SK-MEL-5 (cell line): ENCODE measurements around the gene IL9R. TPM values are rescaled to one million over a fixed set of nuclear protein-coding genes. Genes with fewer than 3 reads are reported as not detected.
"Not testable (repeated sequence)": the region's sequence is repeated elsewhere in the genome, so short reads cannot be mapped to it uniquely, and the experiment has no call there.

ENCODE experiments used
- DNase-seq: peaks from one replicate; pipeline ENCODE4 v3.0.0-alpha.2; 2016; ENCODE audit warnings: low read depth, low spot score
- in situ Hi-C: cut with HindIII; loops from 2 replicates; pipeline ENCODE4 v1.10.0; 2016; ENCODE audit warnings: low sequenced_read_pairs, high pct_unique_total_duplicates, low pct_unique_long_range_greater_than_20kb
- total RNA-seq: library from RNA; depleted of rRNA; stranded (reverse); fragments of >200 nt; shearing (Covaris generic); gene quantifications from 2 replicates; pipeline ENCODE4 v1.2.3, GENCODE V29; 2014; rRNA removed

Gene IL9R
- total RNA-seq, 1 experiment from 2014 or later: not detected

- DNase-seq, in situ Hi-C loops: not testable (repeated sequence)
Observed at GRCh38 chrX:156013286-156013953, 15.9 kb downstream of the IL9R start.

- DNase-seq, in situ Hi-C loops: not testable (repeated sequence)
Observed at GRCh38 chrX:156019846-156020245, 22.4 kb downstream of the IL9R start.

- DNase-seq, in situ Hi-C loops: not testable (repeated sequence)
Observed at GRCh38 chrX:156023002-156023401, 25.5 kb downstream of the IL9R start.

GRCh38 chrX:156024949-156025492 lies 27.5 kb downstream of the IL9R start:
- DNase-seq, in situ Hi-C loops: not testable (repeated sequence)

- DNase-seq, in situ Hi-C loops: not testable (repeated sequence)
Observed at GRCh38 chrX:156028653-156029237, 31.2 kb downstream of the IL9R start.

GRCh38 chrX:156029296-156029695 lies 31.8 kb downstream of the IL9R start:
- in situ Hi-C loops, DNase-seq: not testable (repeated sequence)

GRCh38 chrX:156029707-156030442 lies 32.4 kb downstream of the IL9R start:
- in situ Hi-C loops, DNase-seq: not testable (repeated sequence)

GRCh38 chrX:156030474-156030873 lies 33.0 kb downstream of the IL9R start:
- in situ Hi-C loops, DNase-seq: not testable (repeated sequence)

Other genes starting within 250 kb of the IL9R start
- gene VAMP7, start 116.4 kb upstream of the IL9R start, total RNA-seq: 40.3 and 41.8 TPM in 2 replicates